CD4-positive, alpha-beta T cell treated with Interleukin-2 at 100 ng/mL for 4 hours (primary cell): ENCODE data around the gene TEKT5.
"Not testable (repeated sequence)": the region's sequence is repeated elsewhere in the genome, so short reads cannot be mapped to it uniquely, and the experiment has no call there.

Experiments
- DNase-seq: peaks from one replicate; pipeline ENCODE4 v3.0.0-alpha.2; 2020; ENCODE audit warnings: low spot score

Gene TEKT5

GRCh38 chr16:10684511-10685151 is 10.1 kb downstream of the TEKT5 start:
- no peak for DNase-seq

GRCh38 chr16:10683170-10683569 is 11.6 kb downstream of the TEKT5 start:
- no peak for DNase-seq

- no peak for DNase-seq
Observed at GRCh38 chr16:10682604-10683003, 12.1 kb downstream of the TEKT5 start.

GRCh38 chr16:10681310-10682308 is 13.1 kb downstream of the TEKT5 start:
- DNase-seq, result no peak

- DNase-seq, result no peak
Observed at GRCh38 chr16:10679921-10680320, 14.8 kb downstream of the TEKT5 start.

- not testable (repeated sequence) for DNase-seq
Observed at GRCh38 chr16:10679441-10679840, 15.3 kb downstream of the TEKT5 start.

GRCh38 chr16:10678655-10679054 is 16.1 kb downstream of the TEKT5 start:
- DNase-seq, result no peak

DNA sequence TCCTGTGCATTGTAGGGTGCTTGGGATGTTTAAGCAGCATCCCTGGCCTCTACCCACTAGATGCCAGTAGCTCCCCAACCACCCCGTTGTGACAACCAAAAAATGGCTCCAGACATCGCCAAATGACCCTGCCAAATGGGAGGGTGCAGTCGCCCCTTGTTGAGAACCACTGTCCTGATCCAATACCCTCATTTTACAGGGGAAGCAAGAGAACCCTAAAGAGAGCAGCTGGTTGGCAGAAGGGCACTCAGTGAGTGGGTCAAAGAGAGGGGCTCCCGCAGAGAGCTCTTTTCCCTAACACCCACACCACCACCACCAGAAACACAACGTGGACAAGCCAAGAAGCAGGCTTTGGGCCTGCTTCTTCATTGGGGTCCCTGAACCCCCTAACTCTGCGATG is 18.4 kb downstream of the TEKT5 start:
- DNase-seq, result no peak

GRCh38 chr16:10675861-10676260 is 18.9 kb downstream of the TEKT5 start:
- DNase-seq, result no peak

DNA sequence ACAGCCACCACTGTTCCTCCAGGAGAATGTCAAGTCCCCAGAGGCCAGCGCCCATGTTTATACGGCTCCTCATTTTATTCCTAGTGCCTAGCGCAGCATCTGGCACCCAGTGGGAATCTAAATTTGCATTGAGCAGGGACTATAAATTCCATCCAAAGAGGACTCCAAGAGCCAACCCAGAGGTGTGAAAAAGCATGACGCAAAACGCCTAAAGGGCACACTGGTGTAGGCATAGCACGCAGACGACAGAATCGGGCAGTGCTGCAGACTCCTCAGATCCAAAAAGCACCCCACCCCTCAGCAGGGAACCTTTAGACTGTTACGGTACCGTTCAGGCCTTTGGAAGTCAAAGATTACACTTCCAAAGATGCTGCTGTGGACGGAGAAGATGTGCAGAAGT is 19.5 kb downstream of the TEKT5 start:
- DNase-seq, result no peak

GRCh38 chr16:10671729-10672128 is 23.0 kb downstream of the TEKT5 start:
- no peak for DNase-seq

GRCh38 chr16:10669791-10670190 is 24.9 kb downstream of the TEKT5 start:
- no peak for DNase-seq

DNA sequence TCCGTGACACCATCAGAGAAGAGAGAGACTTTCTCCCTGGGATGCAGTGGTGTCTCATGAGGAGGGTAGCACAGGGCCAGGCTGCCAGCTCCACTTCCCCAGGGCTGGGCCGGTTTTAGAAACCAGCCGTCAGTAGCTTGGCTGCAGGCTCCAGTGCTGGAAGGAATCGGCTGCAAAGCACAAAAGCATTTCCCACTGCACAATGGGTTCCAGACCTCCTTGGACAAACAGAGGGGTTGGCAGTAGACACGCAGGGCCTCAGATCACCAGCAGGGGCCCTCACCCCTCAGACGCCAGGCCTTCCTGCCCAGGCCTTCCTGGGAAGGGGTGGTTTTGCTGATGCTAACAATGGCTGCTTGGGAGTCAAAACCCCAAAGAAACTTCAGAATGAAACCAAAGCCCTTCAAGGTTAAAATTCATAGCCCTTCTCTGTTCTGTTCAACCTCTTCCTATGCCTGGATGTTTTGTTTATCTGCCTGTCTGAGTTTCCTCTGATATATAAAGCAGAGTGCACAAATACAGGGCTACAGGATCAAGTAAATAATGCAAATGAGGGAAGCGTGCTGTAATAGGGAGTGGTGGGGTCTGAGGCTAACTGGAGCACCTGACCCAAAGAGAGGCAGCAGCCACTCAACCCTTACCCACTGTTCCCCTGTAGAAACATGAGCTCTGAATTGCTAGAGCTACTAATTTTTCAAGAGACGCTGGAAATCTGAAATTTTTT is 26.2 kb downstream of the TEKT5 start:
- DNase-seq, result no peak

- DNase-seq, result no peak
Observed at GRCh38 chr16:10667239-10667638, 27.5 kb downstream of the TEKT5 start.

DNA sequence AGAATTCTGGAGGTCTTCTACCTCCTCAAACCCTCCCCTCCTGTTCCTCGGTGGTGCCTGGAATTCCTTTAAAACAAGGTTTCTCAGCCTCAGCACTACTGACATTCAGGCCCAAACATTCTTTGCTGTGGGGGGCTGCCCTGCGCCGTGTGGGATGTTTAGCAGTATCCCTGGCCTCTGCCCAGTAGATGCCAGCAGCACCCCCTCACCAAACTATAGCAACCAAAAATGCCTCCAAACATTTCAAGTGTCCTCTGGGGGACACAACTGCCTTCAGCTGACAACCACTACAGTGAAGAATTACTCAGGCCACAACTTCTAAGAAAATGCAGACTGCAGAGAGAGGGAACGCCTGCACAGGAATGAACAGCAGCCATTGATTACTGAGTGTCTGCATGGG is 28.4 kb downstream of the TEKT5 start:
- DNase-seq, result no peak

GRCh38 chr16:10665166-10665565 is 29.6 kb downstream of the TEKT5 start:
- no peak for DNase-seq

GRCh38 chr16:10664720-10665126 is 30.0 kb downstream of the TEKT5 start:
- no peak for DNase-seq

DNA sequence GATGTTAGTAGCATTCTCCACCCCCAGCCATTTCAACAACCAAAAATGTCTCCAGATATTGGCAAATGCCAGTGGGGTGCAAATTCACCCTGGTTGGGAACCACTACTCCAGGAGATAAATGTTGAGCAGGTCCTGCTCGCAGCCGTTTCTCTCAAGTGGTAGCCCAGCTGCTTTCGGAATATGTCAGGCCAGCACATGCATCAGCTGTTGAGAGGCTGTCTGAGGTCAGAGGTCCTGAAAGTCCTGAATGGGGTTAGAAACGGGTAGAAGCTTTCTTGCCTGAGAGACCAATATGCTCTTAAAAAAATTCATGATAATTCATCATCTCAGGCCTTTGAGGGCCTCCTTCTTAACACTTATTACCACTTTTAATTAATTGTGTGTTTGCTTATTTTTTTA is 31.0 kb downstream of the TEKT5 start:
- no peak for DNase-seq

- no peak for DNase-seq
Observed at GRCh38 chr16:10663146-10663545, 31.6 kb downstream of the TEKT5 start.

DNA sequence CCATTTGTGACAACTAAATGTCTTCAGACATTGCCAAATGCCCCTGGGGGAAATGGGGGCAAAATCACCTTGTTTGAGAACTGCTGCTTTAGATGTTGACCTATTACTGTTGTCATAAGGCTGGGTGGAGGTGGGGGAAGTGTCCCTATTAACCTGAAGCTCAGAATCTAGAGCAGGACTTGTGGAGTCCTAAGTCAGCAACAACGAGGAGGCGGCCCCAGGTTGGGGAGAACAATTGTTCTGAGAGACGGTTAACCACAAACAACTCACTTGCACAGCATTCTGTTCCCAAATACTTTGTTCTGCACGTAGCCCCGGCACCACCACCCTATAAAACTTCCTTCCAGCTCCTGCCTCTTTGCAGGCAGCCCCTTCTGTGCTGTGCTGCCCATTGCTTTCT is 32.5 kb downstream of the TEKT5 start:
- no peak for DNase-seq

DNA sequence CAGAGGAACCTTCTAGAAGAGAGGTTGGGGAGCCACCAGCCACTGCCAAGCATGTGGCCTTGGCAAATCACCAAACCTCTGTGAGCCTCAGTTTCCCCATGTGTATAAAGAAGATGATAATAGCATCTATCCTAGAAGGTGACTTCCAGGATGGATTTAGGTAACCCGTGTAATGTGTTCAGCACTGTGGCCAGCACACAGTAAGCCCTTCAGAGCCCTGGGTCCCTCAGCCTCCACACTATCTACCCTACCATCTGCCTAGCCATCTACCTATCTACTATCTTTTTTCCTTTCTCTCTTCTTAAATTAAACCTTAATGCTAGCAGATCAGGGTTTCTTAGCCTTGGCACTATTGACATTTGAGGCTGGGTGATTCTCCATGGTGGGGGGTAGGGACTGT is 33.0 kb downstream of the TEKT5 start:
- DNase-seq, result no peak

DNA sequence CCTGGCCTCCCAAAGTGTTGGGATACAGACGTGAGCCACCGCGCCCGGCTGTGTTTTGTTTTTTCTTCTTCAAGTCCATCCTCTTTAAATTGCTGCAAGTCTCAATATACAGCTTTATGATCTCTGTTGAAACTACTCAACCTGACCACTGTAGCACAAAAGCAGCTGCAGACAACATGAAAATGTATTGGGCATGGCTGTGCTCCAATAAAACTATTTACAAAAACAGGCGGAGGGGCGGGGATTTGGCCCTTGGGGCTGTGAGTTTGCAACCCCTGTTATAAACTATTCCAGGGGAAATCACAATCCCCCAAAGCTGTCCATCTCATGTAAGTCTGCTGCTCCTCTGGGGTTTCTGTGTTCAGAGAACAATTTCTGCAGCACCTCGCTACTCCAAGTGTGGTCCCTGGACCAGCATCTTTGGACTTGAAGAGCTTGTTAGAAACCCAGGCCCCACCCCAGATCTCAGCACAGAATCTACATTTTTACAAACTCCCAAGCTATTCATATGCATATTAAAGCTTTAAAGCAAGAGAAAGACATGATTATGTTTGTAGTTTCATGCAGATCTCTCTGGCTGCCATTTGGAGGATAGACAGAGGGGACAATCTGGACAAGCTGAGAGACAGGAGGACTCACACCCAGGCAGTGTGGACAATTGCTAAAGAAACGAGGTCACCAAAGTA is 33.6 kb downstream of the TEKT5 start:
- no peak for DNase-seq
